Heart left ventricle (tissue), 16 donors: Measurements from ENCODE around the gene MED27. TPM values are rescaled to one million over a fixed set of nuclear protein-coding genes. Genes with fewer than 3 reads are reported as not detected.

ENCODE experiments used
- ATAC-seq, 4 donors: fragments of 200-7000 bp; cut with Tn5 transposase; one replicate each; pipeline ENCODE4 v1.9.1; 2020 to 2022; ENCODE audit warnings: moderate library complexity in 4 of 4, mild to moderate bottlenecking in 3 of 4, moderate number of reproducible peaks in 1 of 4
- DNase-seq, 5 donors: peaks; one replicate each; pipeline ENCODE4 v3.0.0-alpha.2; 2020
- H3K27ac ChIP-seq, 12 donors: fragments of 200-600 bp; sonication (generic) in 4 of 12; one replicate each; pipeline versions ENCODE4 v1.5.0 to v1.8.0; 2016 to 2022; ENCODE audit warnings: mild to moderate bottlenecking in 2 of 12
- H3K27me3 ChIP-seq, 9 donors: fragments of 200-600 bp; sonication (generic) in 2 of 9; one replicate each; pipeline versions ENCODE4 v1.5.1 to v1.8.0; 2016 to 2022; ENCODE audit warnings: mild to moderate bottlenecking in 3 of 9
- H3K36me3 ChIP-seq, 9 donors: fragments of 200-600 bp; sonication (generic) in 2 of 9; one replicate each; pipeline versions ENCODE4 v1.5.0 to v1.8.0; 2018 to 2022; ENCODE audit warnings: mild to moderate bottlenecking in 2 of 9
- H3K4me1 ChIP-seq, 12 donors: fragments of 200-600 bp; sonication (generic) in 4 of 12; one replicate each; pipeline versions ENCODE4 v1.5.0 to v1.8.0; 2016 to 2022; ENCODE audit warnings: mild to moderate bottlenecking in 3 of 12
- H3K4me3 ChIP-seq, 12 donors: fragments of 200-600 bp; sonication (generic) in 4 of 12; one replicate each; pipeline versions ENCODE4 v1.5.0 to v1.8.0; 2017 to 2022; ENCODE audit warnings: mild to moderate bottlenecking in 9 of 12, moderate library complexity in 4 of 12
- H3K9me3 ChIP-seq, 12 donors: fragments of 200-600 bp; sonication (generic) in 4 of 12; one replicate each; pipeline versions ENCODE4 v1.5.0 to v1.8.0; 2016 to 2022; ENCODE audit warnings: mild to moderate bottlenecking in 1 of 12
- CTCF ChIP-seq, 12 donors: fragments of 200-600 bp; sonication (generic) in 4 of 12; IDR thresholded peaks; one replicate each; pipeline versions ENCODE4 v1.5.0 to v1.8.0; 2018 to 2022; ENCODE audit warnings: antibody characterized with exemption in 12 of 12, mild to moderate bottlenecking in 5 of 12
- POLR2A ChIP-seq, 2 donors: fragments of 450-650 bp; IDR thresholded peaks; one replicate each; pipeline ENCODE4 v1.6.1; 2017; ENCODE audit warnings: antibody characterized with exemption in 2 of 2, mild to moderate bottlenecking in 2 of 2, moderate library complexity in 2 of 2
- WGBS, 4 donors: extraction: QIAGEN DNeasy Blood & Tissue Kit in 2 of 4; methylation state at CpG; one replicate each; pipeline versions ENCODE4 v1.1.5 to v1.1.7; 2013 to 2018; 5-methylcytosine and 5-hydroxymethylcytosine counted together
- intact Hi-C, 10 donors: fragments of 100-400 bp; cut with DNase I; formaldehyde crosslinking; loops; one replicate each; pipeline versions ENCODE4 v1.11.1 to v1.14.2; 2022
- polyA plus RNA-seq, 2 donors: library from polyadenylated mRNA; stranded (reverse); fragments of 200-250 nt; gene quantifications; one replicate each; pipeline ENCODE4 v1.2.3, GENCODE V29; 2013
- total RNA-seq, 9 donors: library from RNA; depleted of rRNA in 2 of 9; stranded (reverse); fragments of >200 nt in 2 of 9; fragmentation: NEBNext Ultra II Directional in 3 of 9; extraction: Animal tissue kit (Norgen Biotek cat#: 25700) in 3 of 9; gene quantifications; one replicate each; pipeline versions ENCODE4 v1.1.0 to v1.2.4, GENCODE V29; 2016 to 2023
- donor health status: ischemic (EF 13 %, LVEDD 7.1; RV severe dilation, severe dysfunction).
- donor health status: healthy with polysubstance abuse.
- donor health status: DM: no; HTN: yes; CAD: no.
- donor health status: DM: no; HTN: no; CAD: no.
- donor health status: ischemic (EF 25% LVEDD 6.9; RV normal size, moderate dysfunction).
- donor health status: ischemic (EF 25% LVEDD 5.7; RV mildly dilated, moderate dysfunction).
- donor health status: healthy.
- donor health status: DM: yes; HTN: yes; CAD: no.
- donor health status: ischemic (EF 35%, LVEDD 5.7; RV mildly dilated, moderate dysfunction).
- donor health status: nonischemic (EF 11% LVEDD 7.7; RV severe dilation, severe dysfunction).
- donor health status: DM: yes; HTN: yes; CAD: no.
- donor health status: PGD.
- donor health status: ischemic (EF 29% LVEDD 5.4; RV normal size, mild dysfunction).
- donor health status: nonischemic (EF 23%, LVEDD 6.1; RV moderate dilation, normal function).

Gene MED27
- total and polyA plus RNA-seq, 11 donors, result 14.3 to 23.0 (median 15.6) TPM

- H3K36me3 ChIP-seq, result no peaks in the 10 kb centered on the region
- H3K9me3 ChIP-seq, result no peaks in the 10 kb centered on the region
- no peaks in the 10 kb centered on the region for H3K4me1 ChIP-seq
- H3K27me3 ChIP-seq, result peaks cover 0 to 49% (median 11%) of the 10 kb centered on the region in 9 donors
- DNase-seq, result peak in 1 of 5 donors; percentile 0
- no peak for ATAC-seq
- intact Hi-C loops, result no loop called here
- no peak overlapping the region for H3K4me3 ChIP-seq
- 91 to 96% (median 93%) methylated on average over 2 of the region's 2 CpGs for WGBS, 4 donors
- H3K27ac ChIP-seq, result no peak overlapping the region
- TF ChIP-seq POLR2A (IDR thresholded peaks at IDR 0.05) (no peak), CTCF (IDR thresholded peaks at IDR 0.05) (no peak)
These were observed 253.6 kb downstream of the MED27 start for GRCh38 chr9:131826053-131826452.

- 83 to 87% (median 85%) methylated on average over 14 to 15 of the region's 15 CpGs for WGBS, 4 donors
- ATAC-seq (no peak), DNase-seq (peak in 1 of 5 donors; percentile 48)
- TF ChIP-seq CTCF (IDR thresholded peaks at IDR 0.05) (no peak), POLR2A (IDR thresholded peaks at IDR 0.05) (no peak)
- no peaks in the 10 kb centered on the region for H3K36me3 ChIP-seq
- peaks cover 0 to 49% (median 11%) of the 10 kb centered on the region in 9 donors for H3K27me3 ChIP-seq
- no peak overlapping the region for H3K27ac ChIP-seq
- intact Hi-C loops, result no loop called here
- no peaks in the 10 kb centered on the region for H3K4me1 ChIP-seq
- H3K9me3 ChIP-seq, result no peaks in the 10 kb centered on the region
- no peak overlapping the region for H3K4me3 ChIP-seq
These were observed 254.6 kb downstream of the MED27 start for GRCh38 chr9:131824953-131825495.

GRCh38 chr9:131824155-131824594 lies 255.5 kb downstream of the MED27 start:
- no peak for TF ChIP-seq POLR2A (IDR thresholded peaks at IDR 0.05)
- no peak for TF ChIP-seq CTCF (IDR thresholded peaks at IDR 0.05)
- intact Hi-C loops, result no loop called here
- Histone ChIP-seq H3K36me3 (no peaks in the 10 kb centered on the region), H3K4me3 (no peak overlapping the region), H3K4me1 (no peaks in the 10 kb centered on the region), H3K9me3 (no peaks in the 10 kb centered on the region), H3K27ac (no peak overlapping the region), H3K27me3 (peaks cover 0 to 49% (median 11%) of the 10 kb centered on the region in 9 donors)
- 59 to 64% (median 61%) methylated on average over 4 to 20 of the region's 20 CpGs for whole genome bisulfite sequencing, 4 donors
- ATAC-seq (peak in 3 of 4 donors; percentile 10 to 42 (median 29)), DNase-seq (peak in 1 of 5 donors; percentile 50)

GRCh38 chr9:131823701-131824146 lies 255.9 kb downstream of the MED27 start:
- DNase-seq (no peak), ATAC-seq (no peak)
- peaks cover 0 to 49% (median 11%) of the 10 kb centered on the region in 9 donors for H3K27me3 ChIP-seq
- intact Hi-C loops, result no loop called here
- no peak for TF ChIP-seq CTCF (IDR thresholded peaks at IDR 0.05)
- no peak overlapping the region for H3K4me3 ChIP-seq
- H3K9me3 ChIP-seq, result no peaks in the 10 kb centered on the region
- H3K4me1 ChIP-seq, result no peaks in the 10 kb centered on the region
- WGBS, 4 donors, result 54 to 72% (median 59%) methylated on average over 33 to 35 of the region's 35 CpGs
- no peaks in the 10 kb centered on the region for H3K36me3 ChIP-seq
- H3K27ac ChIP-seq, result no peak overlapping the region
